GM12864 (cell line): ENCODE measurements around the gene TNS2.

Source experiments
- DNase-seq: peaks from one replicate; pipeline ENCODE4 v3.0.0-alpha.2; 2011; ENCODE audit warnings: low read depth
- H3K4me3 ChIP-seq: 2 replicates; pipeline ENCODE4 v1.5.1; 2011; ENCODE audit warnings: mild to moderate bottlenecking, low read depth, low read length, control low read depth
- CTCF ChIP-seq: IDR thresholded peaks from 2 replicates; pipeline ENCODE4 v1.5.1; 2011; ENCODE audit warnings: low read depth, mild to moderate bottlenecking, moderate library complexity, low read length, control low read depth, inconsistent platforms; ENCODE audit errors: missing control alignments

Gene TNS2

GRCh38 chr12:53050426-53051057 is 677 bp downstream of the TNS2 start:
- no peak for TF ChIP-seq CTCF
- H3K4me3 ChIP-seq = no peak overlapping the region
- DNase-seq = no peak

- TF ChIP-seq CTCF = no peak
- DNase-seq = no peak
- no peak overlapping the region for H3K4me3 ChIP-seq
These were observed 1.4 kb downstream of the TNS2 start for GRCh38 chr12:53051058-53051880.

- H3K4me3 ChIP-seq = no peak overlapping the region
- no peak for DNase-seq
- no peak for TF ChIP-seq CTCF
These were observed 2.1 kb downstream of the TNS2 start for GRCh38 chr12:53051881-53052412.

- TF ChIP-seq CTCF = no peak
- H3K4me3 ChIP-seq = no peak overlapping the region
- DNase-seq = no peak
These were observed 2.8 kb downstream of the TNS2 start for GRCh38 chr12:53052419-53053217.

GRCh38 chr12:53053218-53054111 is 3.6 kb downstream of the TNS2 start:
- TF ChIP-seq CTCF = peak; percentile 60
- peak overlapping the region; percentile 91 for H3K4me3 ChIP-seq
- DNase-seq = no peak
